ENCODE results near the gene VWC2L. TPM values are rescaled to one million over a fixed set of nuclear protein-coding genes. Genes with fewer than 3 reads are reported as not detected.

VWC2L gene
- total RNA-seq, 1 experiment from 2014 or later = not detected

DNA sequence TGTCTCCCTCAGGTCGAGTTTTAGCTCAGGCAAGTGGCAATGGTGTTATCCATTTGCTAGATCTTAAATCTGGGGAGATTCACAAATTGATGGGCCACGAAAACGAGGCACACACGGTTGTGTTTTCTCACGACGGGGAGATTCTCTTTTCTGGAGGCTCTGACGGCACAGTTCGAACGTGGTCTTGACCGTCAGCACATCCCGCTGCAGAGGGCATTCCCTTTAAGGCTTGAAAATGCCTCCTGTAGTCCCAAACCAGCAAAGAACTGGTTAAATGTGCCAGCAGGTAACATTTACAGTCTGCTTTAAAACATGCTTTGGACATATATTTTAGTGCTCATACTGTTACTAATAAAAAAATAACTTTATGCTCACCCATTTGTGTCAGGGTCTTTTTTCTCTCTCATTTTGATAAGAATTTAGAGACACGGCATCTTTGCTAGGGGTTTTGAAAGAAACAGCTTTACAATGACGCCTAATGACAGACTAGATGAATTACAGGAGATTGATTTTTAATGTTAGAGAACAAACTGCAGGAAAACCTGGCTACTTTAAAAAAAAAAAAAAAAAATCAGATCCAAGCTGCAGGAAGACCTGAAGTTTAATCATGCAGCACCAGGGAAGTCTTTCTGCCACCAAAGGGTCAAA lies 602 bp upstream of the VWC2L start:
- ChIA-PET CTCF (interaction anchor here (1.1 kb wide), 1 partner anchor 32 kb away, joined by 3 read pairs; no protein-coding TSS in a partner anchor), POLR2A (no interaction called here)
- TF ChIP-seq, protein P1, sequence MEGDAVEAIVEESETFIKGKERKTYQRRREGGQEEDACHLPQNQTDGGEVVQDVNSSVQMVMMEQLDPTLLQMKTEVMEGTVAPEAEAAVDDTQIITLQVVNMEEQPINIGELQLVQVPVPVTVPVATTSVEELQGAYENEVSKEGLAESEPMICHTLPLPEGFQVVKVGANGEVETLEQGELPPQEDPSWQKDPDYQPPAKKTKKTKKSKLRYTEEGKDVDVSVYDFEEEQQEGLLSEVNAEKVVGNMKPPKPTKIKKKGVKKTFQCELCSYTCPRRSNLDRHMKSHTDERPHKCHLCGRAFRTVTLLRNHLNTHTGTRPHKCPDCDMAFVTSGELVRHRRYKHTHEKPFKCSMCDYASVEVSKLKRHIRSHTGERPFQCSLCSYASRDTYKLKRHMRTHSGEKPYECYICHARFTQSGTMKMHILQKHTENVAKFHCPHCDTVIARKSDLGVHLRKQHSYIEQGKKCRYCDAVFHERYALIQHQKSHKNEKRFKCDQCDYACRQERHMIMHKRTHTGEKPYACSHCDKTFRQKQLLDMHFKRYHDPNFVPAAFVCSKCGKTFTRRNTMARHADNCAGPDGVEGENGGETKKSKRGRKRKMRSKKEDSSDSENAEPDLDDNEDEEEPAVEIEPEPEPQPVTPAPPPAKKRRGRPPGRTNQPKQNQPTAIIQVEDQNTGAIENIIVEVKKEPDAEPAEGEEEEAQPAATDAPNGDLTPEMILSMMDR (IDR thresholded peaks at IDR 0.05; ENCODE audit: unreplicated experiment) = no peak
- Mint-ChIP-seq H3K36me3 (ENCODE audit: insufficient read depth, unreplicated experiment) (no peaks in the 10 kb centered on the region), H3K4me3 (ENCODE audit: unreplicated experiment) (no peak overlapping the region), H3K4me1 (ENCODE audit: insufficient read depth, unreplicated experiment) (peaks cover 5% of the 10 kb centered on the region), H3K27ac (ENCODE audit: low read depth, unreplicated experiment) (no peak overlapping the region), H3K27me3 (ENCODE audit: insufficient read depth, unreplicated experiment) (no peaks in the 10 kb centered on the region), H3K9me3 (ENCODE audit: unreplicated experiment) (no peaks in the 10 kb centered on the region)
- peak; percentile 19 for DNase-seq (ENCODE audit: unreplicated experiment)
- BruUV-seq (replicated peaks) = no TSS peak
- intact Hi-C loops (cut with micrococcal nuclease) = loop anchor here (5.0 to 10.0 kb wide), 2 partner anchors 1158 to 1515 kb away; no protein-coding TSS in a partner anchor

DNA sequence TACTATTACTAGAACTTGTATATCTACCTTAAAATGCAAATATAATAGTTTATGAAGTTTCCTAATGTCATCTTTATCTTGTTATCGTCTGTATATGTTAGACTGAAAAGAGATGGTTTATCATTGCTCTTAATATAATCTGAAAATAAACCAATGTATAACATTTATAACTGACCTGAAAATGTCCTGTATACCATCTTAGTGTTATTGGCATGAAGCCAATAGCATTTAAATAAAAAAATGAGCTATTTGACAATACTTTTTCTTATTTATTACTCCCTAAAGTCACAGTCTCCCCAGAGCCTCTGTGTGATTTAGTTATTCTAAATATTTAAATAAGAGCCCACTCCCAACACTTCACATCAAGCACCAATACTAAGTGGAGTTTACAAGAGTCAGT lies 1.8 kb downstream of the VWC2L start:
- ChIA-PET POLR2A (no interaction called here), CTCF (interaction anchor here (0.6 to 0.7 kb wide), 2 partner anchors 190 to 1695 kb away, joined by 3 to 4 read pairs; no protein-coding TSS in a partner anchor)
- no peaks in the 10 kb centered on the region for H3K27me3 Mint-ChIP-seq (ENCODE audit: insufficient read depth, unreplicated experiment)
- intact Hi-C loops (cut with micrococcal nuclease) = loop anchor here (5.0 to 10.0 kb wide), 2 partner anchors 1160 to 1512 kb away; no protein-coding TSS in a partner anchor
- no peaks in the 10 kb centered on the region for H3K36me3 Mint-ChIP-seq (ENCODE audit: insufficient read depth, unreplicated experiment)
- peaks cover 5% of the 10 kb centered on the region for H3K4me1 Mint-ChIP-seq (ENCODE audit: insufficient read depth, unreplicated experiment)
- H3K4me3 Mint-ChIP-seq (ENCODE audit: unreplicated experiment) = no peak overlapping the region
- no TSS peak for BruUV-seq (replicated peaks)
- no peak overlapping the region for H3K27ac Mint-ChIP-seq (ENCODE audit: low read depth, unreplicated experiment)
- no peaks in the 10 kb centered on the region for H3K9me3 Mint-ChIP-seq (ENCODE audit: unreplicated experiment)
- no peak for DNase-seq (ENCODE audit: unreplicated experiment)
- TF ChIP-seq, protein P1 (IDR thresholded peaks at IDR 0.05; ENCODE audit: unreplicated experiment) = no peak

DNA sequence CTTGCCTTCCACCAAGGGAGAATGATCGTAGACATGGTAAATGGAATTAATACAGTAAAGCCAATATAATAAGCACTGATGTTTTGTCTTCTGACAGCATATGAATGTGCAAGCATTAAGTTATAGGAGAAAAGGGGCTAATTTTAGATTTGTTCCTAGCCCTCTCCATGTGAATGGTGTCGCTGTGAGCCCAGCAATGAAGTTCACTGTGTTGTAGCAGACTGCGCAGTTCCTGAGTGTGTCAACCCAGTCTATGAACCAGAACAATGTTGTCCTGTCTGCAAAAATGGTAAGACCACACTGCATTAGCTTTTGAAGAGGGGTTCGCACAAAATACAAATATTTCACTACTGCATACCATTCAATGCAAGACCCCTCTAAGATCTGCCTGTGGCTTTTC lies 25.6 kb downstream of the VWC2L start:
- Mint-ChIP-seq H3K36me3 (ENCODE audit: insufficient read depth, unreplicated experiment) (no peaks in the 10 kb centered on the region), H3K4me3 (ENCODE audit: unreplicated experiment) (no peak overlapping the region), H3K27me3 (ENCODE audit: insufficient read depth, unreplicated experiment) (no peaks in the 10 kb centered on the region), H3K9me3 (ENCODE audit: unreplicated experiment) (no peaks in the 10 kb centered on the region), H3K4me1 (ENCODE audit: insufficient read depth, unreplicated experiment) (no peaks in the 10 kb centered on the region), H3K27ac (ENCODE audit: low read depth, unreplicated experiment) (no peak overlapping the region)
- intact Hi-C loops (cut with micrococcal nuclease) = no loop called here
- no TSS peak for BruUV-seq (replicated peaks)
- TF ChIP-seq, protein P1 (IDR thresholded peaks at IDR 0.05; ENCODE audit: unreplicated experiment) = no peak
- ChIA-PET POLR2A (no interaction called here), CTCF (no interaction called here)
- DNase-seq (ENCODE audit: unreplicated experiment) = no peak

DNA sequence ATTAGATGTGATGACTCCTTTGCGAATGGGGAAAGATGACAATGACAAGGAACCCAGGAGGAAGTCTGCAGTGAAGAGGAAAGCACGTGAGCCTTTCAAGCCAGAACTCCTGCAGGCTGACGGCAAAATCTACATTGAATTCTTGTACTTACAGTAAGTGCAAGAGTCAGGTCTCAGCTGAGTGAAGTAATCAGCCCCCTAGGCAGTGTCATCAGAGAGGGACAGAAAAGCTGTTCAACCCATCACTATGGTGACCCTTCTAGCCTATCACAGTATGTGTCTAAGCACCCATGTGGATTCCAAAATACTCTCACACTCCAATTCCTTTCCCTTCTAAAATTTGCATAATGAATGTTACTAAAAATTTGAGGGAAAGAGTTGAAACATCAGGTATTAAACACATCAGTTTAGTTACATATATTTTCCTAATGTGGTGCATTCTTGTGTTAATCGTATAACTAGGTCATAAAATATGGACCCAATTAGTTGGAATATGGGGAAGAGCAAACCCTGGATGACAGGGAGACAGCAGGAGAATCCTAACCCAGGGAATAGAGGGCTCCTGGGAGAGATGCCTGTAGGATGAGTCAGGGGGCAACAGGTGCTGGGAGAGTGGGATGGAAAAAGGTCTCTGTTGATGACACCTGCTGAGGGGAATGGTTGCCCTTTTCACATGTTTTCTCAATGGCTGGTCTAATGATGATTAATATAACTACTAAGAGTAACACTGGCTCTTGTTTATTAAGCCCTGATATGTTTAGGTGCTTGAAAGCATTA lies 39.5 kb downstream of the VWC2L start:
- intact Hi-C loops (cut with micrococcal nuclease) = no loop called here
- no peaks in the 10 kb centered on the region for H3K36me3 Mint-ChIP-seq (ENCODE audit: insufficient read depth, unreplicated experiment)
- no peak overlapping the region for H3K4me3 Mint-ChIP-seq (ENCODE audit: unreplicated experiment)
- no peak overlapping the region for H3K27ac Mint-ChIP-seq (ENCODE audit: low read depth, unreplicated experiment)
- H3K27me3 Mint-ChIP-seq (ENCODE audit: insufficient read depth, unreplicated experiment) = no peaks in the 10 kb centered on the region
- POLR2A ChIA-PET = no interaction called here
- H3K9me3 Mint-ChIP-seq (ENCODE audit: unreplicated experiment) = no peaks in the 10 kb centered on the region
- no peak for DNase-seq (ENCODE audit: unreplicated experiment)
- BruUV-seq (replicated peaks) = no TSS peak
- TF ChIP-seq, protein P1 (IDR thresholded peaks at IDR 0.05; ENCODE audit: unreplicated experiment) = no peak
- CTCF ChIA-PET = no interaction called here
- no peaks in the 10 kb centered on the region for H3K4me1 Mint-ChIP-seq (ENCODE audit: insufficient read depth, unreplicated experiment)
